Caki2 (cell line): ENCODE data around the gene AIMP1. TPM values are rescaled to one million over a fixed set of nuclear protein-coding genes. Genes with fewer than 3 reads are reported as not detected.

Experiments
- DNase-seq: peaks from one replicate; pipeline ENCODE4 v3.0.0-alpha.2; 2015; ENCODE audit warnings: low read depth
- in situ Hi-C: cut with HindIII; loops from 2 replicates; pipeline ENCODE4 v1.10.0; 2016; ENCODE audit warnings: low sequenced_read_pairs, low pct_unique_long_range_greater_than_20kb, mixed read lengths
- total RNA-seq: library from RNA; depleted of rRNA; stranded (reverse); fragments of >200 nt; shearing (Covaris generic); gene quantifications from 2 replicates; pipeline ENCODE4 v1.2.3, GENCODE V29; 2014; ENCODE audit warnings: low replicate concordance; rRNA removed

The AIMP1 gene
- 34.1 and 48.5 TPM in 2 replicates for total RNA-seq

DNA sequence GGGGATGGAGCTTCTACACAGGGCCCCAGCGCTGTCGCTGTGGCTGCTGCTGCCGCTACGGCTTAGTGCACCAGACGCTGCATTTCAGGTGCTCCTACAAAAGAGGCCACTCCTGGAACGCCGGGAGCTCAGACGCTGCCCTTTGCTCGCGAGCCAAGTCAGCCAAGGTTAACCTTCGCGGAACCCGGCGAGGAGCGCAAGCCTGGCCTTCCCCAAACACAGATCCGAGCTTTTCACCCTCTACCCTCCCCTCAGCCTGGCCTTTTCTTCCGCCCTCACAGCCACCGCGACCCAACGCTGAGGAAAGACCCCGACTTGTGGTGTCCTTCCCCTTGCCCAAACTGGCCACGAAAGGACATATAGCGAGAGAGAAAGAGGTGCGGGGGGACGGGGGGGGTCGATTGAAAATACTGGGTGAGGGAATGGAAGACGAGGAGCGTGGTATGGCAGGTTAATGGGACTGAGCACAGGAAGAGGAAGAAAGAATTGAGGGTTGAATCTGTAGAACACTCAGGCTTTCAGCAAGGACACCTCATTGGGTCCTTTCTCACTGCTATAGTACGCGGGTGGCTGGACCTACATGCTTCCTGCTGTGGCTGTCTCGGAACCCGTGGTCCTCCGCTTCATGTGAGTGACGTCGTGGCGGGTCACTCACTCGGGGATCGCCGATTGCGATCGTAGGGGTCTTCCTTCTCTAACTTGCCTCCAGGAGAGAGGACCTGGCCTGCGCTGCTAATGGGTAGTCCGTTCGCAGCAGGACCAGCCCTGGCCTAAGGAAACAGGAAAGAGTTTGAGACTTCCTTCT is at the start of gene AIMP1, which contains the start of gene TBCK:
AIMP1 (plus strand) TSS at position 583 of the 805 bp plus-strand sequence. CDS start 8,460 bp downstream, outside the sequence.
TBCK (minus strand) TSS at position 242 of the 805 bp plus-strand sequence. CDS start 7,249 bp downstream, outside the sequence.
- DNase-seq: peak; percentile 95
- in situ Hi-C loops: no loop called here

DNA sequence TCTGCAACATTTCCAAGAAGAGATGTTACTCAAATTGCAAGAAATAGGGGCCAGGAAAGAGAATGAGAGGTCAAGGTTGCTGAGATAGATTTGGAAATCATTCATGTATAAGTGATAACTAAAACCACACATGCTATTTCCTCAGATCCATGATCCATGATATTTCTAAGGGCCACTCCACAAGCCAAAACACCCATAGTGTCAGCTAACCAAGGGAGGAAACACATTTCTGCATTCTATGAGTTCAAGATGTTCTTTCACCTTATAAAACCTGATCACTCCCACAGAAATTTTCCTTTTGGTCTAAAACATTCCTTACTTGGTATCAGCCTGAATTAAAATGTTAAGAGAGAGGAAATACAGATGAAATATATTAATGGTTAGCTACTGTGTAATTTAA is 47.6 kb upstream of the AIMP1 start:
- in situ Hi-C loops: no loop called here
- DNase-seq: no peak

DNA sequence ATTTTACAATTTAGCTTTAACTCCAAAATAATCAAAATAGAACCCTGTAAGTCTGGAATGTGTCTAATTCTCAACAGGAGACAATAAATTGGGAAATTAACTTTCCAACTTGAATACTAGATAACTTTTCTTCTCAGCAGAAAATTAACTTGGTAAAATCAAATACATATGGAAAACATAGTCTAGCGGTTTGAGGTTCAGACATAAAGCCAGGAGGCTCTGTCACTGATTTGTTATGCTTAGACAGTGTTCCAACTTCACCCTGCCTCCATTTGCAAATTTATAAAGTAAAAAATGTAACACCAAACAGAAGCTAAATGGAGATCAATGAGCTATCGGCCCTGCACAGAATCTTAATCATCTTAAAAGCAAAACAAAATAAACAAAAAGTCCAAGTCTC is 46.6 kb upstream of the AIMP1 start:
- DNase-seq: no peak
- in situ Hi-C loops: no loop called here

- no peak for DNase-seq
- in situ Hi-C loops: no loop called here
Measured at GRCh38 chr4:106270736-106271135, 45.6 kb upstream of the AIMP1 start.

DNA sequence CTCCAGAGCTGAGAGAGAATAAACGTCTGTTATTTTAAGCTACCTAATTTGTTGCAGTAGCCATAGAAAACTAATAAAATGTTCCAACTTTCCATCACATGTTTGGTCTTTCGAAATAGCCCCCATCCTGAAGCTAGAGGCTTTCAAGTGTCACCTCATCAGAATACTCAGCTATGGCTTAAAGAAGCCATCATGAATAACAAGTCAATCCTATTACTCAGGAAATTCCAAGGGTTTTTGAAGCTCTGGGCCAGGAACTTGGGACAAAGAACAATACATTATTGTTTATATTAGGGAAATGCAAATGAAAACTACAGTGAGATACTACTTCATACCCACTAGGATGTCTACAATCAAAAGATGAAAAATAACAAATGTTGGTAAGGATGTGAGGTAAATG is 42.5 kb upstream of the AIMP1 start:
- DNase-seq: no peak
- in situ Hi-C loops: no loop called here

DNA sequence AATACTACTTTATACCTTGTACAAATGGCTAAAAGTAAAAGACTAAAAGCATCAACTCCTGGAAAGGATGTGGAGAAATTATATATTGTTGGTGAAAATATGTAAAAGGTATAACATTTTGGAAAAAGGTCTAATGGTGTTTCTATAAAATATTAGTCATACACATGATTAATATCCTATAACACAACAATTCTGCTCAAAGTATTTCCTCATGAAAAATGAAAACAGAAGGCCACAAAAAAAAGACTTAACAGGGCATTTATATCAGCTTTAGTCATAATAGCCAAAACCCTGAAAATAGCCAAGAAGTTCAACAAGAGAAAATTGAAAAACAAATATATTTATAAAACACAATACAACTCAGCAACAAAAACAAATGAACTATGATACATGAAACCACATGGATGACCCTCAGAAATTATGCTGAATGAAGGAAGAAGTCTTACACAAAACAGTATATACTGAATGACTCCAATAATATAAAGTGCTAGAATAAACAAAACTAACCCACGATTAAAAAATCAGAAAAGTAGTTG is 39.1 kb upstream of the AIMP1 start:
- in situ Hi-C loops: no loop called here
- DNase-seq: no peak

GRCh38 chr4:106284227-106284626 is 32.1 kb upstream of the AIMP1 start:
- no peak for DNase-seq
- in situ Hi-C loops: no loop called here

DNA sequence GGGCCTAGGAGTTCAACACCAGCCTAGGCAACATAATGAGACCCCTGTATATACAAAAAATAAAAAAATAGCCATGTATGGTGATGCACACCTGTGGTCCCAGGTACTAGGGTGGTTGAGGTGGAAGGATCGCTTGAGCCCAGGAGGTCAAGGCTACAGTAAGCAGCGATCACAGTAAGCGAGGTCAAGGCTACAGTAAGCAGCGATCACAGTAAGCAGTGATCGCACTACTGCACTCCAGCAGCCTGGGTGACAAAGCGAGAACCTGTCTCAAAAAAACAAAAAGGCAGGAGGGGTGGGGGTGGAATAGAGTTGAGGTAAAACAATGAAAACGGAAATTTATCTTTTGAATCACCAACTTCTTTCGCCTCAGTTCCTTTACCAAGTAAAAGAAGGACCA is 29.7 kb upstream of the AIMP1 start:
- in situ Hi-C loops: no loop called here

DNA sequence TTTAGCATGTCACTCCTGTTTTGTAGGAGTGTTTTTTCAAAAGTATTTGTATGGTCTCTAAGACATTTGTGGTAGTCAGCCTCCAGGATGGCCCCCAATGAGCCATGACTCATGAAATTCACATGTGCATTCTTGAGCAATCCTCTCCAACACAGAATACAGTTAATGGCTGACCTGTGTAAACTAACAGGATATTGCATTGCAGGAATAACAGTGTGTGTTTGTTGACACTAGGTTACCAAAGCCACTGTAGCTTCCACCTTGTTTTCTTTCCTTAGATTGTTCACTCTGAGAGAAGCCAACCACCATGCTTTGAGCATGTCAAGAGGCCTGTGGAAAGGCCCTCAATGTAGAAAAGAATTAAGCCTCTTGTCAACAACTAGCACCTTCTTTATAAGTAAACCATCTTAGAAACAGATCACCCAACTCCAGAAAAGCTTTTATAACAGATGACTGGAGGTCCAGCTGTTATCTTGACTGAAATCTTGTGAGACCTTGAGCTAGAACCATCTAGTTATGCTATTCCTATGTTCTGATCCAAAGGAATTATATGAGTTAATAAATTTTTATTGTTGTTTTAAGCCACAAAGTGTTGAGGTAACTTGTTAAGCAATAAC is 28.9 kb upstream of the AIMP1 start:
- peak; percentile 92 for DNase-seq
- in situ Hi-C loops: no loop called here

More for the DNA sequence above, 29.7 kb upstream of the AIMP1 start:
- peak; percentile 50 for DNase-seq

GRCh38 chr4:106289737-106290136 is 26.6 kb upstream of the AIMP1 start:
- no peak for DNase-seq
- in situ Hi-C loops: no loop called here

DNA sequence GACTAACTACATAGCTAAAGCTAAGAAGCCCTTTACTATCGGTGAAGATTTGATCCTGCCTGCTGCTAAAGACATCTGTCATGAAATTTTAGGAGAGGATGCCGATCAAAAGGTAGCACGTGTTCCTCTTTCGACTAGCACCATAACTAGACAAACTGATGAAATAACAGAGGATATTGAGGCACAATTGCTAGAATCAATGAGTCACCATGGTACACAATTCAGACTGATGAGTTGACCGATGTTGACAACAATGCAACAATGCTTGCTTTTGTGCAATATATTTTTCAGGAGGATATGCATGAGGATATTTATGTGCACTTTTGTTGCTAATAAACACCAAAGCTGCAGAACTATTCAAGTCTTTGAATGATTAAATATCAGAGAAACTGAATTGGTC is 24.7 kb upstream of the AIMP1 start:
- no peak for DNase-seq
- in situ Hi-C loops: no loop called here

DNA sequence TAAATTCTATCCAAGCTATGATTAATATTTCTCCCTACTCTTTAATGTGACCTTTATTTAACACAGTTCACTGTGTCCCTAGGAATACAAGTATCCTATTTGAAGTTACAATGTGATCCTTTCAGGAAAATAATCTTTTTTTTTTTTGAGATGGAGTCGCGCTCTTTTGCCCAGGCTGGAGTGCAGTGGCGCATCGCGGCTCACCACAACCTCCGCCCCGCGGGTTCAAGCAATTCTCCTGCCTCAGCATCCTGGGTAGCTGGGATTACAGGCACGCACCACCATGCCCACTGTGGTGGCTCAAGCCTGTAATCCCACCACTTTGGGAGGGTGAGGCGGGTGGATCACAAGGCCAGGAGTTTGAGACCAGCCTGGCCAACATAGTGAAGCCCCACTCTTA is 22.3 kb upstream of the AIMP1 start:
- no peak for DNase-seq
- in situ Hi-C loops: no loop called here

GRCh38 chr4:106297245-106298035 is 18.9 kb upstream of the AIMP1 start:
- peak; percentile 26 for DNase-seq

GRCh38 chr4:106299977-106300376 is 16.4 kb upstream of the AIMP1 start:
- DNase-seq: no peak
- in situ Hi-C loops: no loop called here

More at GRCh38 chr4:106297245-106298035, 18.9 kb upstream of the AIMP1 start:
- in situ Hi-C loops: no loop called here

DNA sequence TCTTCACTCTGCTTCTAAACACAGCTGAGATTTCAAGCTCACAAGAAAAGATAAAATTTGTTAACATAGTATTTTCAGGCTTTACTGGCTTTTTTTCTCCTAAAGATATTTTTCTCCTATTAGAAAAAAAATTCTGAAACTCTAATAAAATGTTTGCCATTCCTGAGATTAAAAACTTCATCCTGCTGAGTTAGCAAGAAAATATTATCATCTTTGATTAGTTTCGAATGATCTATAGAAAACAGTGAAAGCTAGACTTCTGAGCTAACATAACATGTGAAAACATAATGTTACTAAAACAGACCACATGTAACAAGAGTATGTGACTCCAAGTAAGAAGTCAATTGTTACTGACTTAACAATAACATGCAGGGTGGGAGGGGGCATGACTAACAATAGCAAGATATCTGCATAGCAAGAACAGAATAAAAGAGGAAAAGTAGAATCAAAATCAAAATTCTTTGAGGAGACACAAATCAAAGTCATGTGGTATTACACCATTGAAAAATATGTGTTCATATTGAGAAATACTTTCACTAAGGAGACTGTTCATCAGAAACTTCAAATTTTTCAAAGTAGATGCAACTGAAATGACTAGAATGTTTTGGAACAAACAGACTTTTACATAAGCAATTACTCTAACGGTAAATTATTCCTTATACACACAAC is 14.8 kb upstream of the AIMP1 start:
- in situ Hi-C loops: no loop called here
- no peak for DNase-seq

GRCh38 chr4:106302062-106302438 is 14.3 kb upstream of the AIMP1 start:
- in situ Hi-C loops: no loop called here
- DNase-seq: no peak

DNA sequence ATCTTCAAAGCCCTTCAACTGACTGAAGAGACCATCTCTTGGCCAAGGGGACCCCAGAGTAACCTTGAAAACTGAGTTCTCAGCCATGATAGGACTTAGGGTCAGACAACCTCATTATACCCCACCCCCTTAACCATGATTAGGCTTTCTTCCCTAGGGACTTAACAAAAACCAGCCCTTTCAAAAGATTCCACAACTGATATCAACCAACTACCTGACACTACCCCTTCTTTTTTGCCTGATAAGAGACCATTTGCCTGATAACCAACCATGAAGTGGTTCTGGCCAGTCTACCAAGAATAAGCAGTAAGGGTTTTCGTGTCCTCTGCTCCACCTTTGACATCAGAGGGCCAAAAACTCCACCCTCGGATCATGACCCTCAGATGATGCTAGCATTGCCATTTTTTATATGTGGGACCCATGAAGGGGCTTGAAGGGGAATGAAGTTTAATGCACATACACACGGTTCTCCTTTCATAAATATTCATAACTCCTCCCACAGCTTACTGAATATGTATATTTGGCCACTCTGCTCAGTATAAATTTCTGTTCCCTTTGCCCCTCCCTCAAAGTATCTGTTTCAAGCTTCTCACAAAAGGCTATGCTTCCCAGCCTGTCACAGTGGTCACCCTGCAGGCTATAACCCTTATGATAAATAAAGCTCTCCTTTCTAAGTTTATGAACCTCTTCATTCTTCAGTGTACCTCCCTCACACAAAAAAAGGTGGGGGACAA is 12.6 kb upstream of the AIMP1 start:
- DNase-seq: no peak
- in situ Hi-C loops: no loop called here
